Measurements from ENCODE around the gene PRXL2A.

DNA sequence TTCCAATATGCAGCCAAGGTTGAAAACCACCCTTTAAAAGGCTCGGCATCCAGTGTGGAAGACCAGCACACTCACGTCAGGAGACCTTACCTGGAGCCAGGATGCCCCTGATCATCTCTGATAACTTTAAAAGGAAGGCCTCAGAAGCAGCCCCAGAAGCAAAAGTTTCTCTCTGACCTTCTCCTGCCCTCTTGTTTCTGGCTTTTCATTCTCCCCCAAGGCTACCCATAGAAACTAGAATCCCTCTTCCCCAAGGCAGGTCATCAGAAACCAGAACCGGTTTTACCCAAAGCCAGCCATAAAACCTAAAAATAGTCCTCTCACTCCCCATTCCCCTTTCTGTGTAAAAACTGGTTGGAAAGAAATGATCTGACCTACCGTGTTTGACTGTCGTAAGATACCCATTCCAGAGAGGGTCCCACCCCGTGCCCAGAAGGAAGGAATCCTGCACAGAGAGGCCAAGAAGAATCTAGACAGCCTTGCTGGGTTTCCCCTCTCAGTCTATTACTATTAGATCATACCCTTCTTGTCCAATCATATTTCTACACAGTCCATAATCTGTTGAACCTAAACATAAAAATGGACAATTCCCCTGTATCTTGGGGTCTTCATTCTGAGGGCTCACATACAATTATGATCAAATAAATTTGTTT, 28.2 kb downstream of the PRXL2A start:
- TF ChIP-seq EP300 (IDR thresholded peaks at IDR 0.05) (no peak), POLR2A (IDR thresholded peaks at IDR 0.05) (no peak)
- TF ChIP-seq, protein P1, sequence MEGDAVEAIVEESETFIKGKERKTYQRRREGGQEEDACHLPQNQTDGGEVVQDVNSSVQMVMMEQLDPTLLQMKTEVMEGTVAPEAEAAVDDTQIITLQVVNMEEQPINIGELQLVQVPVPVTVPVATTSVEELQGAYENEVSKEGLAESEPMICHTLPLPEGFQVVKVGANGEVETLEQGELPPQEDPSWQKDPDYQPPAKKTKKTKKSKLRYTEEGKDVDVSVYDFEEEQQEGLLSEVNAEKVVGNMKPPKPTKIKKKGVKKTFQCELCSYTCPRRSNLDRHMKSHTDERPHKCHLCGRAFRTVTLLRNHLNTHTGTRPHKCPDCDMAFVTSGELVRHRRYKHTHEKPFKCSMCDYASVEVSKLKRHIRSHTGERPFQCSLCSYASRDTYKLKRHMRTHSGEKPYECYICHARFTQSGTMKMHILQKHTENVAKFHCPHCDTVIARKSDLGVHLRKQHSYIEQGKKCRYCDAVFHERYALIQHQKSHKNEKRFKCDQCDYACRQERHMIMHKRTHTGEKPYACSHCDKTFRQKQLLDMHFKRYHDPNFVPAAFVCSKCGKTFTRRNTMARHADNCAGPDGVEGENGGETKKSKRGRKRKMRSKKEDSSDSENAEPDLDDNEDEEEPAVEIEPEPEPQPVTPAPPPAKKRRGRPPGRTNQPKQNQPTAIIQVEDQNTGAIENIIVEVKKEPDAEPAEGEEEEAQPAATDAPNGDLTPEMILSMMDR (IDR thresholded peaks at IDR 0.05): no peak
